Gastrocnemius medialis (tissue), 4 donors: ENCODE results near the gene APC2.

ENCODE experiments used
- POLR2A ChIP-seq, 2 donors: fragments of 450-650 bp; IDR thresholded peaks; one replicate each; pipeline ENCODE4 v1.6.1; 2017; ENCODE audit warnings: antibody characterized with exemption in 2 of 2, mild to moderate bottlenecking in 2 of 2, moderate library complexity in 2 of 2
- TF ChIP-seq, protein P1 (sequence below), 5 experiments: fragments of 450-650 bp in 3 of 5; fragments of 200-600 bp in 2 of 5; sonication (generic) in 2 of 5; IDR thresholded peaks in 4 of 5; conservative IDR thresholded peaks in 1 of 5; 1 replicate in 4 of 5; 2 replicates in 1 of 5; pipeline ENCODE4 v1.5.1; 2016 to 2019; ENCODE audit warnings: antibody characterized with exemption in 5 of 5, mild to moderate bottlenecking in 3 of 5, moderate library complexity in 3 of 5

DNA sequence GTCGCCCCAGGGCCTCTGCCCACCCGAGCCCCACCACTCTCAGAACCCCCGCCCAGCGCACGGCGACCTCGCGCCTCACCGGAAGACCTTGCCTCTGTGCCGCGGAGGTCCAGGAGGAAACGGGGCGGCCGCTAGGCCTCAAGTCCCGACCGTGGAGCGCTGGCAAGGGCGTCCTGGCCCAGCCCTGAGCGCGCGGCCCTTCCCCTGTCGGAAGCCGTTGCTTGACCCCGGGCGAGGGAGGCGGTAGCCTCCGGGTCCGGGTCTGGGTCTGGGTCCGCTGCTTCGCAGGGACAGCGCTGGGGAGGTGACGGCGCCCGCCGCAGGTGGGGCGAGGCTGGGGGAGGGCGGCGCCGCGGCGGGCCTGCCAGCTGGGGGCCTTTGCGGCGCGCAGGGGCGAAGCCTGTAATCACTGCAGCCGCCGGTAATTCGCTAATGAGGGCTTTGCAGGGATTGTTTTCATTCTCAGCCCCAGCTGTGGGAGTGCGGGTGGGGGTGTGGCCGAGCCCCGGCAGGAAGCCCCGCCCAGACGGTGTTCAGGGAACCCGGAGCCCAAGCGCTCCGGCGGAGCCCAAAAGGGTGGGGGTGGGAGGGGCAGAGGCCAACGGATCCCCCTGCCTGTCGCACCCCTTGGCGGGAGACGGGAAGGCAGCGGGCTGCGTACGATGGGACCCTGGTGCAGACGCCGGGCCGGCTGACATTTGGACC, 20.5 kb downstream of the APC2 start:
- TF ChIP-seq POLR2A (IDR thresholded peaks at IDR 0.05): no peak
- TF ChIP-seq, protein P1, sequence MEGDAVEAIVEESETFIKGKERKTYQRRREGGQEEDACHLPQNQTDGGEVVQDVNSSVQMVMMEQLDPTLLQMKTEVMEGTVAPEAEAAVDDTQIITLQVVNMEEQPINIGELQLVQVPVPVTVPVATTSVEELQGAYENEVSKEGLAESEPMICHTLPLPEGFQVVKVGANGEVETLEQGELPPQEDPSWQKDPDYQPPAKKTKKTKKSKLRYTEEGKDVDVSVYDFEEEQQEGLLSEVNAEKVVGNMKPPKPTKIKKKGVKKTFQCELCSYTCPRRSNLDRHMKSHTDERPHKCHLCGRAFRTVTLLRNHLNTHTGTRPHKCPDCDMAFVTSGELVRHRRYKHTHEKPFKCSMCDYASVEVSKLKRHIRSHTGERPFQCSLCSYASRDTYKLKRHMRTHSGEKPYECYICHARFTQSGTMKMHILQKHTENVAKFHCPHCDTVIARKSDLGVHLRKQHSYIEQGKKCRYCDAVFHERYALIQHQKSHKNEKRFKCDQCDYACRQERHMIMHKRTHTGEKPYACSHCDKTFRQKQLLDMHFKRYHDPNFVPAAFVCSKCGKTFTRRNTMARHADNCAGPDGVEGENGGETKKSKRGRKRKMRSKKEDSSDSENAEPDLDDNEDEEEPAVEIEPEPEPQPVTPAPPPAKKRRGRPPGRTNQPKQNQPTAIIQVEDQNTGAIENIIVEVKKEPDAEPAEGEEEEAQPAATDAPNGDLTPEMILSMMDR (IDR thresholded peaks at IDR 0.05 in 4 of 5, conservative IDR thresholded peaks at IDR 0.05 in 1 of 5): no peak
